ENCODE results near the gene MRGPRD.

DNA sequence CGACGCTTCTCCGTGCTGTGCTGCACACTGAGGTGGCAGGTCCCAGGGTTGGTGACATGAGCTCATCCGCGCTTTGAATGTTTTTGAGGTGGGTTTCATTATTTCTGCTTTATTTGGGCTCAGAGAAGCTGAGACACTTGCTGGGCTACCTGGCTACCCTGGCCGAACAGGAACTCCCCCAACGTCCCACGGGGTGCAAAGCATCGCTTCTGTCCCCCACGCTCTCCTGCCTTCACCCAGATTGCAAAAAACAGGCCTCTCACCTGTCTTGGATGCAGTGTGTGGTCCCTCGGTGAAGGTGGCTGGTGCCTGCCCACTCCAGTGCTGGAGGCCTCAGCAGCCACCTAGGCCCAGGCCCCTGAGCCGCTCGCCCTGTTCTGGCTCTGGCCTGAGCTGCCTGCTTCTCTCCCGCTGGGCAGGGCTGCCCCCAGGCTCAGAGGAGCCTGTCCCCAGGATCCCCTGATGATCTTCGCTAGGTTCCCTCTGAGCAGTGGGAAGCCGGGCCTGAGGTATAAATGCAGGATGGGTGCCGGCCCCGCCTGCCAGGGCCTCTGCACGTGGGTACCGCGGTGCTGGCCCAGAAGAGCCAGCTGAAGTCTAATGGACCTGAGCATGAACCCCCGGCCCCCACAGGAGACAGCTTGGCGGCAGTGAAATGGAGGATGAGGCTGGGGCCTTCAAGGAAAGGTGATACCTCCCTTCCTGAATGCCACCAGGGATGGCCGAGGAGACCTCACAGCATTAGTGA lies 15.8 kb upstream of the MRGPRD start:
- TF ChIP-seq, protein P1, sequence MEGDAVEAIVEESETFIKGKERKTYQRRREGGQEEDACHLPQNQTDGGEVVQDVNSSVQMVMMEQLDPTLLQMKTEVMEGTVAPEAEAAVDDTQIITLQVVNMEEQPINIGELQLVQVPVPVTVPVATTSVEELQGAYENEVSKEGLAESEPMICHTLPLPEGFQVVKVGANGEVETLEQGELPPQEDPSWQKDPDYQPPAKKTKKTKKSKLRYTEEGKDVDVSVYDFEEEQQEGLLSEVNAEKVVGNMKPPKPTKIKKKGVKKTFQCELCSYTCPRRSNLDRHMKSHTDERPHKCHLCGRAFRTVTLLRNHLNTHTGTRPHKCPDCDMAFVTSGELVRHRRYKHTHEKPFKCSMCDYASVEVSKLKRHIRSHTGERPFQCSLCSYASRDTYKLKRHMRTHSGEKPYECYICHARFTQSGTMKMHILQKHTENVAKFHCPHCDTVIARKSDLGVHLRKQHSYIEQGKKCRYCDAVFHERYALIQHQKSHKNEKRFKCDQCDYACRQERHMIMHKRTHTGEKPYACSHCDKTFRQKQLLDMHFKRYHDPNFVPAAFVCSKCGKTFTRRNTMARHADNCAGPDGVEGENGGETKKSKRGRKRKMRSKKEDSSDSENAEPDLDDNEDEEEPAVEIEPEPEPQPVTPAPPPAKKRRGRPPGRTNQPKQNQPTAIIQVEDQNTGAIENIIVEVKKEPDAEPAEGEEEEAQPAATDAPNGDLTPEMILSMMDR (conservative IDR thresholded peaks at IDR 0.05; ENCODE audit: low read length): no peak
- no peak for TF ChIP-seq EZH2phosphoT487 (IDR thresholded peaks at IDR 0.05; ENCODE audit: borderline replicate concordance)

All from Loucy (cell line).